GM12878 (cell line): ENCODE data around the gene ATP1A3. TPM values are rescaled to one million over a fixed set of nuclear protein-coding genes. Genes with fewer than 3 reads are reported as not detected.

Experiments
- ATAC-seq: fragments of 200-7000 bp; cut with Tn5 transposase; 3 replicates; pipeline ENCODE4 v1.9.1; 2020; ENCODE audit warnings: mild to moderate bottlenecking, moderate library complexity
- BruUV-seq: library from RNA; stranded (reverse); fragments of 400-500 nt; replicated peaks from 2 replicates; lab custom pipeline; 2021; lab: Mats Ljungman, UMichigan
- CTCF ChIA-PET: fragments of 300-600 bp; sonication (Branson Sonifier 250); formaldehyde crosslinking; extraction: SDS; loops from one replicate; lab custom pipeline; 2021; ENCODE audit warnings: inconsistent platforms; lab: Yijun Ruan, JAX
- POLR2A ChIA-PET: fragments of 350-600 bp; formaldehyde crosslinking; extraction: SDS; loops from one replicate; lab custom pipeline; 2021; ENCODE audit warnings: inconsistent platforms; lab: Charles Lee
- RAD21 ChIA-PET: fragments of 300-600 bp; sonication (Branson Sonifier 250); formaldehyde crosslinking; loops from one replicate; lab custom pipeline; 2023; ENCODE audit warnings: antibody characterized with exemption; ENCODE audit not compliant: unreplicated experiment; lab: Charles Lee
- SMC1A ChIA-PET: fragments of 300-600 bp; sonication (Branson Sonifier 250); formaldehyde crosslinking; loops from one replicate; lab custom pipeline; 2023; ENCODE audit not compliant: unreplicated experiment, uncharacterized antibody; lab: Charles Lee
- DNase-seq: peaks from one replicate; pipeline ENCODE4 v3.0.0-alpha.2; 2011; ENCODE audit warnings: low read depth, low spot score
- FAIRE-seq: peaks from 3 replicates; lab custom pipeline; 2011; peaks lifted over from hg19 to GRCh38; lab: Jason Lieb, UNC
- H2AFZ ChIP-seq: 2 replicates; pipeline ENCODE4 v1.6.0; 2011; ENCODE audit warnings: low read depth, low read length, control low read depth; ENCODE audit not compliant: control insufficient read depth
- H3K27ac ChIP-seq: 2 replicates; pipeline ENCODE4 v1.5.1; 2011; ENCODE audit warnings: control low read depth; ENCODE audit not compliant: control insufficient read depth, insufficient read depth
- H3K27me3 ChIP-seq, 2 experiments: replicated peaks in 1 of 2; 2 replicates each; pipeline versions ENCODE4 v1.6.0 to v1.6.1; 2011; ENCODE audit warnings: low read length in 1 of 2; ENCODE audit not compliant: control insufficient read depth in 2 of 2, insufficient read depth in 2 of 2
- H3K36me3 ChIP-seq, 2 experiments: 2 replicates each; pipeline ENCODE4 v1.5.1; 2011; ENCODE audit warnings: low read length in 1 of 2; ENCODE audit not compliant: control insufficient read depth in 2 of 2, insufficient read depth in 2 of 2
- H3K4me1 ChIP-seq: 2 replicates; pipeline ENCODE4 v1.6.1; 2011; ENCODE audit warnings: mild to moderate bottlenecking, low read length, moderate library complexity, mixed read lengths; ENCODE audit not compliant: control insufficient read depth, insufficient read depth
- H3K4me2 ChIP-seq: 2 replicates; pipeline ENCODE4 v1.6.0; 2011; ENCODE audit warnings: control low read depth; ENCODE audit not compliant: control insufficient read depth, insufficient read depth
- H3K4me3 ChIP-seq: fragments of 200-600 bp; sonication (generic); 2 replicates; pipeline ENCODE4 v1.5.1; 2016
- H3K79me2 ChIP-seq: 2 replicates; pipeline ENCODE4 v1.6.0; 2011; ENCODE audit warnings: low read length; ENCODE audit not compliant: control insufficient read depth, insufficient read depth
- H3K9ac ChIP-seq: 2 replicates; pipeline ENCODE4 v1.8.0; 2011; ENCODE audit warnings: low read length, control low read depth, mixed read lengths; ENCODE audit not compliant: control insufficient read depth, insufficient read depth
- H3K9me3 ChIP-seq: replicated peaks from 3 replicates; pipeline ENCODE4 v1.5.1; 2011; ENCODE audit warnings: mild to moderate bottlenecking, low read length; ENCODE audit not compliant: control insufficient read depth, insufficient read depth
- H4K20me1 ChIP-seq: 2 replicates; pipeline ENCODE4 v1.6.0; 2011; ENCODE audit not compliant: control insufficient read depth, insufficient read depth
- ASH2L ChIP-seq: fragments of 300-600, 200-600 bp; sonication (generic); IDR thresholded peaks from 2 replicates; pipeline ENCODE4 v1.6.1; 2017; ENCODE audit warnings: low read depth, mild to moderate bottlenecking, borderline replicate concordance
- ATF2 ChIP-seq: IDR thresholded peaks from 2 replicates; pipeline ENCODE4 v1.6.1; 2012; ENCODE audit warnings: low read length, inconsistent platforms
- BHLHE40 ChIP-seq, 2 experiments: fragments of 450-650 bp in 1 of 2; IDR thresholded peaks; 2 replicates each; pipeline ENCODE4 v1.6.1; 2011 to 2017; ENCODE audit warnings: low read depth in 2 of 2, borderline replicate concordance in 1 of 2, improper control_type of control experiment in 1 of 2, low read length in 1 of 2, mild to moderate bottlenecking in 1 of 2
- HDAC6 ChIP-seq: fragments of 200-600 bp; sonication (generic); IDR thresholded peaks from one replicate; pipeline ENCODE4 v1.8.0; 2017; ENCODE audit warnings: antibody characterized with exemption; ENCODE audit not compliant: unreplicated experiment
- IKZF2 ChIP-seq, 2 experiments: fragments of 450-650 bp; IDR thresholded peaks; 2 replicates each; pipeline ENCODE4 v1.6.1; 2017; ENCODE audit warnings: mild to moderate bottlenecking in 2 of 2, moderate library complexity in 2 of 2
- KDM1A ChIP-seq: fragments of 200-600 bp; sonication (generic); IDR thresholded peaks from 2 replicates; pipeline ENCODE4 v1.6.1; 2016; ENCODE audit warnings: borderline replicate concordance
- MTA3 ChIP-seq: IDR thresholded peaks from 2 replicates; pipeline ENCODE4 v1.6.1; 2012; ENCODE audit warnings: low read length, inconsistent platforms, borderline replicate concordance
- NR2F1 ChIP-seq: fragments of 450-650 bp; conservative IDR thresholded peaks from 2 replicates; pipeline ENCODE4 v1.6.1; 2017; ENCODE audit warnings: mild to moderate bottlenecking
- NRF1 ChIP-seq: conservative IDR thresholded peaks from 2 replicates; pipeline ENCODE4 v1.6.1; 2011; ENCODE audit warnings: mild to moderate bottlenecking, low read depth, low read length, improper control_type of control experiment
- PAX8 ChIP-seq: fragments of 450-650 bp; IDR thresholded peaks from 2 replicates; pipeline ENCODE4 v1.6.1; 2017; ENCODE audit warnings: mild to moderate bottlenecking, moderate library complexity
- PBX3 ChIP-seq: IDR thresholded peaks from 2 replicates; pipeline ENCODE4 v1.6.1; 2011; ENCODE audit warnings: mild to moderate bottlenecking, low read depth, low read length, moderate library complexity; ENCODE audit not compliant: insufficient replicate concordance
- POLR2AphosphoS2 ChIP-seq: IDR thresholded peaks from 2 replicates; pipeline ENCODE4 v1.6.1; 2011; ENCODE audit warnings: low read depth, mild to moderate bottlenecking, low read length, improper control_type of control experiment, moderate library complexity
- RFX5 ChIP-seq: IDR thresholded peaks from 2 replicates; pipeline ENCODE4 v1.6.1; 2011; ENCODE audit warnings: low read depth, low read length, improper control_type of control experiment
- STAT3 ChIP-seq: IDR thresholded peaks from 2 replicates; pipeline ENCODE4 v1.6.1; 2011; ENCODE audit warnings: low read depth, low read length, improper control_type of control experiment
- WGBS: methylation state at CpG from one replicate; pipeline ENCODE4 v1.1.6; 2016; ENCODE audit warnings: low lambda C conversion rate; ENCODE audit not compliant: insufficient replicate concordance, insufficient coverage; ENCODE audit errors: missing lambda C conversion rate; 5-methylcytosine and 5-hydroxymethylcytosine counted together
- in situ Hi-C: fragments of 300-500 bp; cut with MboI; formaldehyde crosslinking; loops from 9 replicates; pipeline ENCODE4 v1.14.3; 2018; ENCODE audit warnings: mixed read lengths
- intact Hi-C: fragments of 100-400 bp; cut with micrococcal nuclease; formaldehyde crosslinking; loops from one replicate; pipeline ENCODE4 v1.14.2; 2022; ENCODE audit not compliant: unreplicated experiment
- polyA plus RNA-seq, 11 experiments: library from polyadenylated mRNA; depleted of rRNA in 4 of 11; unstranded in 6 of 11; stranded (reverse) in 5 of 11; fragments of >200 nt; fragmentation: Nextera tagmentation in 4 of 11; fragmentation: Illumina TruSeq in 1 of 11; extraction: Ambion mirVana in 4 of 11; extraction: Trizol in 1 of 11; gene quantifications; 1 replicate in 1 of 11; 2 replicates in 10 of 11; pipeline versions ENCODE4 v1.2.1 to v1.2.3, GENCODE V29; 2011 to 2016; ENCODE audit warnings: inconsistent platforms in 2 of 11, missing spikeins in 2 of 11, low read depth in 1 of 11
- total RNA-seq, 4 experiments: library from RNA; depleted of rRNA in 3 of 4; stranded (reverse); fragments of >200 nt in 3 of 4; fragmentation: Illumina TruSeq in 1 of 4; extraction: Trizol in 1 of 4; gene quantifications; 2 replicates each; pipeline versions ENCODE4 v1.2.1 to v1.2.3, GENCODE V29; 2013 to 2021
- TF ChIP-seq, protein P1 (sequence below): fragments of 450-650 bp; IDR thresholded peaks from 2 replicates; pipeline ENCODE4 v1.6.1; 2014; ENCODE audit warnings: mild to moderate bottlenecking
- TF ChIP-seq, protein P2 (sequence below): IDR thresholded peaks from 2 replicates; pipeline ENCODE4 v1.6.1; 2011; ENCODE audit warnings: borderline replicate concordance, low read depth, mild to moderate bottlenecking, moderate library complexity, mixed read lengths, low read length; ENCODE audit not compliant: insufficient read depth; ENCODE audit errors: extremely low read length
- TF ChIP-seq, protein P3 (sequence below): fragments of 150-350 bp; IDR thresholded peaks from 2 replicates; pipeline ENCODE4 v1.6.1; 2014; ENCODE audit warnings: mild to moderate bottlenecking, low read depth, low read length

ATP1A3 gene
- total and polyA plus RNA-seq, 10 of the 15 experiments (the other 5 are each of a cell fraction or from before 2014, with no cell fraction given): 0.17 to 0.86 (median 0.32) TPM; not detected in 2

DNA sequence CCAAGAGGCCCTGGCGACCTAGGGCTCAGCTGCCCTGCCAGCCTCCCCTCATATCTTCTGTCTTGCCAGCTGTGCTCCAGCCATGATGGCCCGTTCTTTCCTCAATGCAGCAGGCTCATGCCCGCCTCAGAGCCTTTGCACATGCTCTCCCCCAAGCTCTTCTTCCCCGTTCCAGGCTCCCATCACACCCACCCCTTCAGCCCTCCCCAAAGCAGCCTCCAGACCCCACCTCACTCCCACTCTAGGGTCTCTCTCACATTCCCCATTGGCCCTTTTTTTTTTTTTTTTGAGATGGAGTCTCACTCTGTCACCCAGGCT is 29.9 kb upstream of the ATP1A3 start:
- Histone ChIP-seq H3K36me3 (no peaks in the 10 kb centered on the region), H3K9me3 (no peaks in the 10 kb centered on the region), H3K4me3 (no peak overlapping the region), H3K27me3 (peaks cover 0 to 4% of the 10 kb centered on the region in 2 experiments; a peak in 3 of 4 replicates), H3K9ac (no peak overlapping the region), H3K4me1 (no peaks in the 10 kb centered on the region), H2AFZ (no peak overlapping the region), H3K79me2 (no peaks in the 10 kb centered on the region), H4K20me1 (no peaks in the 10 kb centered on the region), H3K27ac (no peak overlapping the region), H3K4me2 (no peak overlapping the region)
- no TSS peak for BruUV-seq
- in situ Hi-C loops (no loop called here), intact Hi-C loops (no loop called here)
- no peak for ATAC-seq
- RAD21 ChIA-PET: interaction anchor here (0.7 kb wide), 1 partner anchor 30 kb away, joined by 3 read pairs; no protein-coding TSS in a partner anchor
- TF ChIP-seq BHLHE40 (IDR thresholded peaks at IDR 0.05; ENCODE audit: borderline replicate concordance in 1 of 2, low read depth in 2 of 2, low read length in 1 of 2) (no peak), STAT3 (no peak), POLR2AphosphoS2 (no peak), ASH2L (no peak), IKZF2 (IDR thresholded peaks at IDR 0.05) (no peak), KDM1A (no peak), PBX3 (no peak), HDAC6 (no peak), MTA3 (no peak), NRF1 (no peak), PAX8 (no peak), RFX5 (no peak), ATF2 (no peak), NR2F1 (no peak)
- TF ChIP-seq, protein P1, sequence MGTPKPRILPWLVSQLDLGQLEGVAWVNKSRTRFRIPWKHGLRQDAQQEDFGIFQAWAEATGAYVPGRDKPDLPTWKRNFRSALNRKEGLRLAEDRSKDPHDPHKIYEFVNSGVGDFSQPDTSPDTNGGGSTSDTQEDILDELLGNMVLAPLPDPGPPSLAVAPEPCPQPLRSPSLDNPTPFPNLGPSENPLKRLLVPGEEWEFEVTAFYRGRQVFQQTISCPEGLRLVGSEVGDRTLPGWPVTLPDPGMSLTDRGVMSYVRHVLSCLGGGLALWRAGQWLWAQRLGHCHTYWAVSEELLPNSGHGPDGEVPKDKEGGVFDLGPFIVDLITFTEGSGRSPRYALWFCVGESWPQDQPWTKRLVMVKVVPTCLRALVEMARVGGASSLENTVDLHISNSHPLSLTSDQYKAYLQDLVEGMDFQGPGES: no peak
- TF ChIP-seq, protein P2, sequence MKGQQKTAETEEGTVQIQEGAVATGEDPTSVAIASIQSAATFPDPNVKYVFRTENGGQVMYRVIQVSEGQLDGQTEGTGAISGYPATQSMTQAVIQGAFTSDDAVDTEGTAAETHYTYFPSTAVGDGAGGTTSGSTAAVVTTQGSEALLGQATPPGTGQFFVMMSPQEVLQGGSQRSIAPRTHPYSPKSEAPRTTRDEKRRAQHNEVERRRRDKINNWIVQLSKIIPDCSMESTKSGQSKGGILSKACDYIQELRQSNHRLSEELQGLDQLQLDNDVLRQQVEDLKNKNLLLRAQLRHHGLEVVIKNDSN: no peak
- TF ChIP-seq, protein P3, sequence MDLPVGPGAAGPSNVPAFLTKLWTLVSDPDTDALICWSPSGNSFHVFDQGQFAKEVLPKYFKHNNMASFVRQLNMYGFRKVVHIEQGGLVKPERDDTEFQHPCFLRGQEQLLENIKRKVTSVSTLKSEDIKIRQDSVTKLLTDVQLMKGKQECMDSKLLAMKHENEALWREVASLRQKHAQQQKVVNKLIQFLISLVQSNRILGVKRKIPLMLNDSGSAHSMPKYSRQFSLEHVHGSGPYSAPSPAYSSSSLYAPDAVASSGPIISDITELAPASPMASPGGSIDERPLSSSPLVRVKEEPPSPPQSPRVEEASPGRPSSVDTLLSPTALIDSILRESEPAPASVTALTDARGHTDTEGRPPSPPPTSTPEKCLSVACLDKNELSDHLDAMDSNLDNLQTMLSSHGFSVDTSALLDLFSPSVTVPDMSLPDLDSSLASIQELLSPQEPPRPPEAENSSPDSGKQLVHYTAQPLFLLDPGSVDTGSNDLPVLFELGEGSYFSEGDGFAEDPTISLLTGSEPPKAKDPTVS: no peak
- FAIRE-seq: no peak
- DNase-seq: no peak
- SMC1A ChIA-PET: no interaction called here
- WGBS: 40% methylated on average over 4 of the region's 4 CpGs
- POLR2A ChIA-PET: no interaction called here
- CTCF ChIA-PET: interaction anchor here (1.0 to 1.7 kb wide), 3 partner anchors 11 to 151 kb away, joined by 3 to 6 read pairs (median 3); no protein-coding TSS in a partner anchor
